PC-9 (cell line): ENCODE data around the gene CSPG5. TPM values are rescaled to one million over a fixed set of nuclear protein-coding genes. Genes with fewer than 3 reads are reported as not detected.

Experiments
- BruUV-seq: library from RNA; stranded (reverse); fragments of 400-500 nt; replicated peaks from 2 replicates; lab custom pipeline; 2021; lab: Mats Ljungman, UMichigan
- CTCF ChIA-PET: fragments of 300-600 bp; sonication (Branson Sonifier 250); formaldehyde crosslinking; loops from one replicate; lab custom pipeline; 2022; ENCODE audit warnings: antibody characterized with exemption; lab: Charles Lee
- POLR2A ChIA-PET: fragments of 300-600 bp; sonication (Branson Sonifier 250); formaldehyde crosslinking; loops from one replicate; lab custom pipeline; 2022; ENCODE audit warnings: antibody characterized with exemption; ENCODE audit not compliant: unreplicated experiment; lab: Charles Lee
- DNase-seq, 2 experiments: peaks; one replicate each; pipeline versions ENCODE4 v3.0.0 to v3.0.0-alpha.2; 2015 to 2022; ENCODE audit warnings: mixed read lengths in 1 of 2
- H2AFZ ChIP-seq: fragments of 200-600 bp; sonication (generic); 2 replicates; pipeline ENCODE4 v1.8.1; 2017; ENCODE audit warnings: antibody characterized with exemption
- H3F3A ChIP-seq: fragments of 200-600 bp; sonication (generic); 2 replicates; pipeline ENCODE4 v1.8.1; 2017; ENCODE audit warnings: antibody characterized with exemption, mild to moderate bottlenecking, low read depth; ENCODE audit not compliant: insufficient read depth
- H3K27ac ChIP-seq: fragments of 200-600 bp; sonication (generic); 2 replicates; pipeline ENCODE4 v1.6.1; 2016; ENCODE audit warnings: mixed run types
- H3K27me3 ChIP-seq: fragments of 200-600 bp; sonication (generic); 2 replicates; pipeline ENCODE4 v1.6.1; 2016; ENCODE audit warnings: low read depth, mixed run types; ENCODE audit not compliant: insufficient read depth
- H3K36me3 ChIP-seq: fragments of 200-600 bp; sonication (generic); 2 replicates; pipeline ENCODE4 v1.6.1; 2016; ENCODE audit warnings: low read depth, mixed run types
- H3K4me1 ChIP-seq: fragments of 200-600 bp; sonication (generic); replicated peaks from 2 replicates; pipeline ENCODE4 v1.6.1; 2016; ENCODE audit warnings: mixed run types; ENCODE audit not compliant: insufficient read depth
- H3K4me2 ChIP-seq: fragments of 200-600 bp; sonication (generic); 2 replicates; pipeline ENCODE4 v1.6.1; 2017; ENCODE audit warnings: mixed run types
- H3K4me3 ChIP-seq: fragments of 200-600 bp; sonication (generic); 2 replicates; pipeline ENCODE4 v1.6.1; 2016; ENCODE audit warnings: mixed run types
- H3K79me2 ChIP-seq: fragments of 200-600 bp; sonication (generic); 2 replicates; pipeline ENCODE4 v1.6.1; 2017; ENCODE audit warnings: low read depth, mixed run types
- H3K9me2 ChIP-seq: fragments of 200-600 bp; sonication (generic); 2 replicates; pipeline ENCODE4 v1.8.1; 2017; ENCODE audit warnings: mild to moderate bottlenecking; ENCODE audit not compliant: insufficient read depth
- H3K9me3 ChIP-seq: fragments of 200-600 bp; sonication (generic); 2 replicates; pipeline ENCODE4 v1.8.1; 2016; ENCODE audit warnings: low read depth; ENCODE audit not compliant: insufficient read depth
- H4K20me1 ChIP-seq: fragments of 200-600 bp; sonication (generic); 2 replicates; pipeline ENCODE4 v1.8.1; 2017; ENCODE audit not compliant: insufficient read depth
- CTCF ChIP-seq: fragments of 200-600 bp; sonication (generic); conservative IDR thresholded peaks from 2 replicates; pipeline ENCODE4 v1.6.1; 2017; ENCODE audit warnings: mixed run types, antibody characterized with exemption, mild to moderate bottlenecking, moderate library complexity
- EZH2 ChIP-seq: fragments of 200-600 bp; sonication (generic); IDR thresholded peaks from 2 replicates; pipeline ENCODE4 v1.8.0; 2017; ENCODE audit warnings: antibody characterized with exemption, low read depth
- intact Hi-C: fragments of 100-400 bp; cut with micrococcal nuclease; formaldehyde crosslinking; loops from one replicate; pipeline ENCODE4 v1.10.0; 2022; ENCODE audit not compliant: unreplicated experiment
- total RNA-seq: library from RNA; stranded (reverse); gene quantifications from 2 replicates; pipeline ENCODE4 v1.2.3, GENCODE V29; 2021

CSPG5 gene
- total RNA-seq, 1 experiment from 2014 or later = 1.8 TPM

- no peak overlapping the region for H3K27ac ChIP-seq
- H3K4me3 ChIP-seq = no peak overlapping the region
- no peaks in the 10 kb centered on the region for H3K4me1 ChIP-seq
- TF ChIP-seq EZH2 = no peak
- TF ChIP-seq CTCF = no peak
- H4K20me1 ChIP-seq = no peaks in the 10 kb centered on the region
- no TSS peak for BruUV-seq
- no peaks in the 10 kb centered on the region for H3K36me3 ChIP-seq
- H3K9me3 ChIP-seq = no peaks in the 10 kb centered on the region
- POLR2A ChIA-PET = interaction anchor here (0.6 kb wide), 1 partner anchor 63 kb away, joined by 3 read pairs; no protein-coding TSS in a partner anchor
- H2AFZ ChIP-seq = no peak overlapping the region
- no peak for DNase-seq
- H3K79me2 ChIP-seq = no peaks in the 10 kb centered on the region
- no peaks in the 10 kb centered on the region for H3K9me2 ChIP-seq
- CTCF ChIA-PET = no interaction called here
- intact Hi-C loops = no loop called here
- no peaks in the 10 kb centered on the region for H3F3A ChIP-seq
- H3K4me2 ChIP-seq = no peak overlapping the region
- no peaks in the 10 kb centered on the region for H3K27me3 ChIP-seq
These were observed 22.3 kb downstream of the CSPG5 start for GRCh38 chr3:47556351-47556750.

GRCh38 chr3:47554335-47554734 lies 24.3 kb downstream of the CSPG5 start:
- H3F3A ChIP-seq = no peaks in the 10 kb centered on the region
- BruUV-seq = no TSS peak

DNA sequence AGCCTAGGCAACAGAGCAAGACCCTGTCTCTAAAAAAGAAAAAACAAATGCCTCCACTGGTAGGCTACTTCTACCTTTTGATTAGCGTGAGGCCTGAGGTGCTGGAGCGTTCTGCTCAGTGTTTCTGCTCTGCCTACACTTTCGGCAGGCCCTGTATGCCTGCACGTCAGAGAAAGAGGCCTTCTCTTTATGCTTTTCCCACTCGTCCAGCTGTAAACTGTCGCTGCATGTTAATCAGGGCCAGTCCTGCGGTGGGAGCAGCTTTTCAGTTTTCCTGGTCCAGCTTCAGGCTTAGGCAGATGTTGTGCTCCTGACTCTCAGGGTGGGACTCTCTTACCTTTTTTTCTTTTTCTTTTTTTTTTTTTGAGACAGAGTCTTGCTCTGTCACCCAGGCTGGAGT lies 25.3 kb downstream of the CSPG5 start:
- DNase-seq = no peak
- no peaks in the 10 kb centered on the region for H3K9me2 ChIP-seq
- H4K20me1 ChIP-seq = no peaks in the 10 kb centered on the region
- no peaks in the 10 kb centered on the region for H3K9me3 ChIP-seq
- no peak overlapping the region for H3K27ac ChIP-seq
- no peaks in the 10 kb centered on the region for H3K4me1 ChIP-seq
- no peaks in the 10 kb centered on the region for H3K36me3 ChIP-seq
- ChIA-PET CTCF (no interaction called here), POLR2A (interaction anchor here (0.6 kb wide), 1 partner anchor 13 kb away, joined by 11 read pairs; no protein-coding TSS in a partner anchor)
- no TSS peak for BruUV-seq
- H3F3A ChIP-seq = no peaks in the 10 kb centered on the region
- TF ChIP-seq CTCF = no peak
- no peak for TF ChIP-seq EZH2
- no peak overlapping the region for H2AFZ ChIP-seq
- no peaks in the 10 kb centered on the region for H3K27me3 ChIP-seq
- intact Hi-C loops = no loop called here
- H3K79me2 ChIP-seq = no peaks in the 10 kb centered on the region
- no peak overlapping the region for H3K4me2 ChIP-seq
- no peak overlapping the region for H3K4me3 ChIP-seq

More at GRCh38 chr3:47554335-47554734, 24.3 kb downstream of the CSPG5 start:
- H3K4me1 ChIP-seq = no peaks in the 10 kb centered on the region
- no peaks in the 10 kb centered on the region for H3K9me3 ChIP-seq
- no peak overlapping the region for H3K4me3 ChIP-seq
- ChIA-PET CTCF (no interaction called here), POLR2A (no interaction called here)
- H3K9me2 ChIP-seq = no peaks in the 10 kb centered on the region
- no peaks in the 10 kb centered on the region for H3K36me3 ChIP-seq
- H3K27ac ChIP-seq = no peak overlapping the region
- no peak overlapping the region for H3K4me2 ChIP-seq
- no peaks in the 10 kb centered on the region for H3K79me2 ChIP-seq
- no peaks in the 10 kb centered on the region for H3K27me3 ChIP-seq
- intact Hi-C loops = no loop called here
- no peak overlapping the region for H2AFZ ChIP-seq
- TF ChIP-seq EZH2 (no peak), CTCF (no peak)
- no peaks in the 10 kb centered on the region for H4K20me1 ChIP-seq
- DNase-seq = no peak
